Fibroblast of lung (primary cell): ENCODE measurements around the gene TSPAN18. TPM values are rescaled to one million over a fixed set of nuclear protein-coding genes. Genes with fewer than 3 reads are reported as not detected.

Experiments used
- DNase-seq, 2 donors: peaks; one replicate each; pipeline versions ENCODE4 v3.0.0 to v3.0.0-alpha.2; 2010; ENCODE audit warnings: low read depth in 2 of 2
- H2AFZ ChIP-seq: 2 replicates; pipeline ENCODE4 v1.5.1; 2012; ENCODE audit warnings: low read length, control low read depth, inconsistent platforms
- H3K27ac ChIP-seq: 2 replicates; pipeline ENCODE4 v1.5.1; 2011; ENCODE audit warnings: low read length, control low read depth; ENCODE audit not compliant: insufficient read depth
- H3K27me3 ChIP-seq: 2 replicates; pipeline ENCODE4 v1.5.1; 2011; ENCODE audit warnings: mild to moderate bottlenecking, low read length; ENCODE audit not compliant: control insufficient read depth, insufficient read depth
- H3K36me3 ChIP-seq: 2 replicates; pipeline ENCODE4 v1.5.1; 2011; ENCODE audit warnings: low read length; ENCODE audit not compliant: control insufficient read depth, insufficient read depth
- H3K4me1 ChIP-seq: 2 replicates; pipeline ENCODE4 v1.5.1; 2011; ENCODE audit warnings: low read length; ENCODE audit not compliant: control insufficient read depth, insufficient read depth; ENCODE audit errors: extremely low read depth
- H3K4me2 ChIP-seq: 2 replicates; pipeline ENCODE4 v1.5.1; 2011; ENCODE audit warnings: low read length, control low read depth; ENCODE audit not compliant: insufficient read depth; ENCODE audit errors: extremely low read depth
- H3K4me3 ChIP-seq, 4 experiments: fragments of 200-600 bp in 1 of 4; sonication (generic) in 1 of 4; replicated peaks in 1 of 4; 2 replicates each; pipeline ENCODE4 v1.5.1; 2011 to 2016; ENCODE audit warnings: low read length in 4 of 4, low read depth in 3 of 4, mild to moderate bottlenecking in 3 of 4, control low read depth in 2 of 4, inconsistent platforms in 1 of 4, mixed read lengths in 1 of 4; ENCODE audit not compliant: insufficient read depth in 1 of 4; ENCODE audit errors: control extremely low read depth in 1 of 4
- H3K79me2 ChIP-seq: 2 replicates; pipeline ENCODE4 v1.5.1; 2012; ENCODE audit warnings: mild to moderate bottlenecking, low read length, inconsistent platforms; ENCODE audit not compliant: control insufficient read depth, insufficient read depth
- H3K9ac ChIP-seq: 2 replicates; pipeline ENCODE4 v1.5.1; 2011; ENCODE audit warnings: mild to moderate bottlenecking, low read length, control low read depth; ENCODE audit not compliant: insufficient read depth
- H3K9me3 ChIP-seq: 2 replicates; pipeline ENCODE4 v1.5.1; 2012; ENCODE audit warnings: low read depth, low read length; ENCODE audit not compliant: control insufficient read depth, insufficient read depth
- H4K20me1 ChIP-seq: 2 replicates; pipeline ENCODE4 v1.5.1; 2011; ENCODE audit warnings: low read length; ENCODE audit not compliant: control insufficient read depth, insufficient read depth; ENCODE audit errors: extremely low read depth
- CTCF ChIP-seq, 2 donors: IDR thresholded peaks in 1 of 2; conservative IDR thresholded peaks in 1 of 2; 1 replicate in 1 of 2; 2 replicates in 1 of 2; pipeline ENCODE4 v1.5.1; 2011 to 2012; ENCODE audit warnings: low read length in 2 of 2, control low read depth in 1 of 2, inconsistent platforms in 1 of 2, low read depth in 1 of 2, mild to moderate bottlenecking in 1 of 2
- EZH2 ChIP-seq: IDR thresholded peaks from 2 replicates; pipeline ENCODE4 v1.5.1; 2012; ENCODE audit warnings: low read length, control low read depth, mild to moderate bottlenecking; ENCODE audit errors: missing control alignments
- polyA plus RNA-seq, 2 donors: library from polyadenylated mRNA; depleted of rRNA in 1 of 2; stranded (reverse) in 1 of 2; unstranded in 1 of 2; fragments of >200 nt; gene quantifications; 2 replicates each; pipeline ENCODE4 v1.2.1, GENCODE V29; 2011 to 2012; ENCODE audit warnings: missing spikeins in 1 of 2
- total RNA-seq: library from RNA; depleted of rRNA; stranded (reverse); fragments of >200 nt; gene quantifications from 2 replicates; pipeline ENCODE4 v1.2.1, GENCODE V29; 2014

TSPAN18 gene
- total and polyA plus RNA-seq, 2 donors (not counting 1 experiment from before 2014, with no cell fraction given) = 0.15 TPM; not detected in 1

- Histone ChIP-seq H3K79me2 (no peaks in the 10 kb centered on the region), H3K27ac (no peak overlapping the region), H3K4me2 (no peak overlapping the region), H2AFZ (no peak overlapping the region), H3K4me1 (peaks cover 16% of the 10 kb centered on the region), H3K36me3 (no peaks in the 10 kb centered on the region), H3K4me3 (no peak overlapping the region), H3K27me3 (peaks cover 5% of the 10 kb centered on the region), H4K20me1 (no peaks in the 10 kb centered on the region), H3K9me3 (no peaks in the 10 kb centered on the region), H3K9ac (no peak overlapping the region)
- TF ChIP-seq CTCF (conservative IDR thresholded peaks at IDR 0.05 in 1 of 2, IDR thresholded peaks at IDR 0.05 in 1 of 2; ENCODE audit: low read depth in 1 of 2, low read length in 2 of 2) = no peak
- DNase-seq = no peak
These were observed 139.5 kb downstream of the TSPAN18 start for GRCh38 chr11:44866286-44866685.

- Histone ChIP-seq H3K4me3 (no peak overlapping the region), H3K36me3 (no peaks in the 10 kb centered on the region), H3K9ac (no peak overlapping the region), H3K79me2 (no peaks in the 10 kb centered on the region), H2AFZ (no peak overlapping the region), H4K20me1 (no peaks in the 10 kb centered on the region), H3K27ac (no peak overlapping the region), H3K27me3 (peaks cover 8% of the 10 kb centered on the region), H3K4me2 (no peak overlapping the region), H3K9me3 (no peaks in the 10 kb centered on the region), H3K4me1 (peaks cover 2% of the 10 kb centered on the region)
- TF ChIP-seq EZH2 = no peak
- TF ChIP-seq CTCF (conservative IDR thresholded peaks at IDR 0.05 in 1 of 2, IDR thresholded peaks at IDR 0.05 in 1 of 2; ENCODE audit: low read depth in 1 of 2, low read length in 2 of 2) = no peak
- DNase-seq = no peak
These were observed 141.3 kb downstream of the TSPAN18 start for GRCh38 chr11:44868021-44868420.

DNA sequence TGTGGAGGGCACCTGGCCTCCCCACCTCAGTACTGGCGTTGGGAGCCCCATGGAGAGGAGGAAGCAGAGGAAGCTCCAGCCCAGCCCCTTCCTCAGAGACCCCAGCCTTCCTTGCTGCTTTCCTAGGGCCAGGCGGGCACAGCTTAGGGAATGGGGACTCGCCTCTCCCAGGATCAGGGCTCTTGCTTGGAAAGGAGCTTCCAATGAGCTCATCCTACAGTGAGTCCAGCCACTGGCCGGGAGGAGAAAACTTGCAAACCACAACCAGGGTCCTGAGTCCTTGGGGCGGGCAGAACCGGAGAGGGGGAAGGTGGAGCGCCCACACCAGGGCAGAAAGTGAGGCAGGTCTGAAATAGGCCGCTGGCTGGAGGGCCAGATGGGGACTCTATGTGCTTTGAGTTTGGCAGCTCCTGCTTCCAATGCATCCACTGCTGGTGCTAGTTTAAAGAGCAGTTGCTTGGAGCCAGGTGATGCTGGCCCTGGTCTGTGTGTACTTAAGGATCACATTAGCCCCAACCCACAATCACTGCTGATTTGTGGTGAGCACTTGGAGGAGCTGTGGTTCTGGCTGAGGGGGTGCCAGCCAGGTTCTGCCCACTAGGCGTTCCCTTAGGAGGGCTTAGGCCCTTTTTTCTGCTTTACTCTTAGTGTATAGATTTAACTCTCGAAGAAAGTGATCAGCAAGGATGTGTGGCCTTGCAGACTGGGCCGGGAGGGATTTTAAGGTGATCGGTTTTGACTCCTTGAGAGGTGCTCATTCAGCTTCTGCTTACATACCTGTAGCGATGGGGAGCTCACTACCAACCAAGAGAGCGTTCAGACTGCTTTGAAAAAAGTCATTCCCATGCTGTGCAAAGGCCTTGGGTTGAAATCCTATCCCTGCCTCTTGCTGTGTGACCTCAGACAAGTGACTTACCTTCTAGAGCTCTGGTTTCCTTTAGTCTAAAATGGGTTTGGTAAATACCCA is 142.0 kb downstream of the TSPAN18 start:
- no peak overlapping the region for H2AFZ ChIP-seq
- H3K27me3 ChIP-seq = peaks cover 9% of the 10 kb centered on the region
- no peak for DNase-seq
- TF ChIP-seq EZH2 (no peak), CTCF (conservative IDR thresholded peaks at IDR 0.05 in 1 of 2, IDR thresholded peaks at IDR 0.05 in 1 of 2; ENCODE audit: low read depth in 1 of 2, low read length in 2 of 2) (no peak)
- H3K36me3 ChIP-seq = no peaks in the 10 kb centered on the region
- H4K20me1 ChIP-seq = no peaks in the 10 kb centered on the region
- H3K4me2 ChIP-seq = no peak overlapping the region
- H3K4me3 ChIP-seq = no peak overlapping the region
- H3K4me1 ChIP-seq = no peaks in the 10 kb centered on the region
- H3K9ac ChIP-seq = no peak overlapping the region
- no peaks in the 10 kb centered on the region for H3K79me2 ChIP-seq
- H3K27ac ChIP-seq = no peak overlapping the region
- no peaks in the 10 kb centered on the region for H3K9me3 ChIP-seq
